Left colon (tissue), 2 donors: Measurements from ENCODE around the gene AREL1. TPM values are rescaled to one million over a fixed set of nuclear protein-coding genes. Genes with fewer than 3 reads are reported as not detected.
A peak's percentile ranks its signal among the peaks of the same experiment; 100 is the strongest.

Experiments used
- ATAC-seq: fragments of 200-7000 bp; cut with Tn5 transposase; one replicate; pipeline ENCODE4 v1.9.1; 2020; ENCODE audit warnings: mild to moderate bottlenecking, moderate library complexity
- DNase-seq, 2 donors: peaks; one replicate each; pipeline ENCODE4 v3.0.0-alpha.2; 2020
- intact Hi-C, 2 donors: fragments of 100-400 bp; cut with DNase I in 1 of 2; cut with micrococcal nuclease in 1 of 2; formaldehyde crosslinking; loops; one replicate each; pipeline versions ENCODE4 v1.11.2 to v1.14.0; 2022; cut with DNase I, micrococcal nuclease
- total RNA-seq, 2 donors: library from RNA; stranded (reverse); fragmentation: NEBNext Ultra II Directional; extraction: Animal tissue kit (Norgen Biotek cat#: 25700); gene quantifications; one replicate each; pipeline ENCODE4 v1.2.1, GENCODE V29; 2021
- donor health status: DM: no; HTN: no; CAD: no.
- donor health status: DM: yes; HTN: yes; CAD: no.

The AREL1 gene
- total RNA-seq, 2 donors from 2014 or later: 49.6 to 50.5 TPM

- intact Hi-C loops: loop anchor here in 1 of 2 donors (10.0 kb wide), 1 partner anchor 124 kb away; the partner anchor contains the start of genes ISCA2 and NPC2
- peak in 1 of 2 donors; percentile 51 for DNase-seq
- ATAC-seq: peak; percentile 84
Measured at GRCh38 chr14:74618078-74618952, 94.6 kb downstream of the AREL1 start.

- intact Hi-C loops: loop anchor here in 1 of 2 donors (10.0 kb wide), 1 partner anchor 122 kb away; the partner anchor contains the start of genes ISCA2 and NPC2
- ATAC-seq (no peak), DNase-seq (no peak)
Measured at GRCh38 chr14:74616996-74617700, 95.7 kb downstream of the AREL1 start.

DNA sequence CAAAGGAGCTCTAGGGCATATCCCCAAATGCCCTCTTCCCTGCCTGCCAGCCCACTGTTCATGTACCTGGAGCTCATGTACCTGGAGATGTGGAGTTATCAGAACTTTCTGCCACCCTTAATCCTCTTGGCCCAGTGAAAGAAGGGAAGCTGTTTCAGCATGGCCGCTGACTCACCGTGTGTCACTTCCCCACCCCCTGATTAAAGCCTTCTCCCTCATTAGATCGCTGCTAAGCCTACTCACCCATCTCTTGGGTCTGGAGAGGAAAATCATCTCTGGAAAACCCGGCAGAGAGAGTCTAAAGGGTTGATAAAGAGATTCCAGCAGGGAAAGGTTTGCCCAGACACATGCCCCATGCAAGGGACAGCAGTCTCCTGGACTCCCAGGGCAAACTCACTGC is 96.4 kb downstream of the AREL1 start:
- ATAC-seq (no peak), DNase-seq (no peak)
- intact Hi-C loops: loop anchor here in 1 of 2 donors (10.0 kb wide), 1 partner anchor 122 kb away; the partner anchor contains the start of genes ISCA2 and NPC2

DNA sequence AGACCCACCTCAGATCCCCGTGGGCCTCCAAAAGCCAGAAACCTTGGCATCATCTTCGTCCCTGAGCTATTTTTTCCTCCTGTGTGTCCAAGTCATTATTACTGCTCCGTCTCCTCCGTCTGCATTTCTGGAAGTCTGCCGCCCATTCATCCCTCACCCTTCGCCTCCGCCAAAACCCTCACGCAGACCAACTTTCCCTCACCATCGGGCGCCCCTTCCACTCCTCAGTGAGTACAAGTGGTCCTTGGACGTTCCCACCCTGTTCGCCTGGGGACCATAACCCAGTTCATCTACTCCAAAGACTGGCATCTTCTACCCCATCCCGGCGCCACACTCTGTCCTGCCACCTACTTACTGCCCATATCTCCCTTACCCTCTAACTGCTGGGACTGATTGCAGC is 97.1 kb downstream of the AREL1 start:
- DNase-seq (no peak), ATAC-seq (no peak)
- intact Hi-C loops: loop anchor here in 1 of 2 donors (10.0 kb wide), 1 partner anchor 121 kb away; the partner anchor contains the start of genes ISCA2 and NPC2

DNA sequence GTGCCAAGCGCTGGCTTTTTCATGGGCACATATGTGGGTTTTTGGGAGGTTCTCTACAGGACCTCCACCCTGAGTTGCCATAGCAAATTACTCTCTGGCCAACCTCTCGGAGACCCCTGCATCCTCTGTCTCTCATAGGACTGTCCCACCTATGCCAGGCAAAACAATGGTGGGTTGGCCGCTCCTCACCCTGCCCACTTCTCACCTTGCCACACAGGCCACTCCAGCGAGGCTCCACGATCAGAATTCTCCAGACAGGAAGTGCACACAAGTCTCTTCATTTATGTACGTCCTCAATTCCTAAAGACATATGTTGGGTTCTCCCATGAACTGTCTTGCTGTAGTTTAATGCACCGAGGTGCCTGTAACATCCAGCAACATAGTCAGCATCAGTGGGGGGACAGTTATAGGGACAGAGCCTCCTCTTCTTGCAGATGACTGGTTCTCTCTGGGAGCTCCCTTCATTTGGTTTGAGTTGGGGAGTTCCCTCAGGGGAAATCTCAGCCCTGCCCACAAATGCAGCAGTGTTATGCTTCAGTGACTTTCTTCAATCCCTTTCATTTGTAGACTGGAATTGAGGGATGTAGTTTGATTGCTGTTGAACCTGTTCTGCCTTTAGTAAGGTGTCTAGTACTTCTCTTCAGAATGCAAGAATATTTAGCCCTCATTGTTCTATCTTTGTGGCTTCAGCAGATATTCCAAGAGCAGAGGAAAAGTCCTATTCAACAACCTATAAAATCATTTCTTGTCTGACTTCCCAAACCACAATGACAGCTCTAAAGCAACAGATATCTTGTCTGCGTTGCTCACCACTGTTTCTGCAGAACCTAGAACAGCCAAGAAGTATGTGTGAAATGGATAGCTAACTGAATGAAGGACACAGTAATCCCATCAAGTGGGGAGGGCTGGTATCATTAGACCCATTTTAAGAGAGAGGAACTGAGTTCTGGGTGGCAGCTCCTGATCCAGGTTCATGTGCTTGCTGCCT is 98.1 kb downstream of the AREL1 start:
- intact Hi-C loops: loop anchor here in 1 of 2 donors (10.0 kb wide), 1 partner anchor 120 kb away; the partner anchor contains the start of genes ISCA2 and NPC2
- DNase-seq (no peak), ATAC-seq (no peak)

- intact Hi-C loops: loop anchor here in 1 of 2 donors (10.0 kb wide), 1 partner anchor 119 kb away; the partner anchor contains the start of genes ISCA2 and NPC2
- ATAC-seq: no peak
- DNase-seq: no peak
Measured at GRCh38 chr14:74613211-74613914, 99.5 kb downstream of the AREL1 start.

DNA sequence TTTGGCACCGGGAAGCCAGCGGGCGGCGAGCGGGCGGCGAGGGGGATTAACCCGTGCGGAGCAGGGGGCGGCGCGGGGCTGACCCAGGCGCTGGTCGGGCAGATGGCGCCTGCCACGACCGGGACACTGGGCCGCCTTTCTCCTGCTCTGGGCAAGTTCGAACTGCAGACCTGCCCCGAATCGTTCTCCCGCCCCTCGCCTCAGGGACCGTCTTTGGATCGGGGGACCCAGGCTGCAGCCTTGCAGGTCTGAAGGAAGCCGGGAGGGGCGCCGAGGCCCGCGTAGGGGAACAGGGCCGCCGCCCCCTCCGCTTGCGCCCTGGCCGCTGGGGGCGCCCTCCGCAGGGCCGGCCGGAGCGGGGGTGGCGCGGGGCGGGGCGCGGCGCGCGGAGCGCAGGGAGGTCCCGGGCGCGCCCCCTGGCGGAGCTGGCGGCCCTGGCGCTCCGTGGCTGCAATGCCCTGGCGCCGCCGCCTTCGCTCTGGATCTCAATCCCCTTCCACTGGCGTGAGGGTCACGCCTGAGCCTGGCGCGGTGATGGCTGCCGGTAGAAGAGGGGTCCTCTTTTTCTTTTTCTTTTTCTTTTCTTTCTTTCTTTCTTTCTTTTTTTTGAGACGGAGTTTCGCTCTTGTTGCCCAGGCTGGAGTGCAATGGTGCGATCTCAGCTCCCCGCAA is 100.4 kb downstream of the AREL1 start:
- ATAC-seq (peak; percentile 80), DNase-seq (peak; percentile 41 to 87)
- intact Hi-C loops: loop anchor here in 1 of 2 donors (10.0 kb wide), 1 partner anchor 118 kb away; the partner anchor contains the start of genes ISCA2 and NPC2

DNA sequence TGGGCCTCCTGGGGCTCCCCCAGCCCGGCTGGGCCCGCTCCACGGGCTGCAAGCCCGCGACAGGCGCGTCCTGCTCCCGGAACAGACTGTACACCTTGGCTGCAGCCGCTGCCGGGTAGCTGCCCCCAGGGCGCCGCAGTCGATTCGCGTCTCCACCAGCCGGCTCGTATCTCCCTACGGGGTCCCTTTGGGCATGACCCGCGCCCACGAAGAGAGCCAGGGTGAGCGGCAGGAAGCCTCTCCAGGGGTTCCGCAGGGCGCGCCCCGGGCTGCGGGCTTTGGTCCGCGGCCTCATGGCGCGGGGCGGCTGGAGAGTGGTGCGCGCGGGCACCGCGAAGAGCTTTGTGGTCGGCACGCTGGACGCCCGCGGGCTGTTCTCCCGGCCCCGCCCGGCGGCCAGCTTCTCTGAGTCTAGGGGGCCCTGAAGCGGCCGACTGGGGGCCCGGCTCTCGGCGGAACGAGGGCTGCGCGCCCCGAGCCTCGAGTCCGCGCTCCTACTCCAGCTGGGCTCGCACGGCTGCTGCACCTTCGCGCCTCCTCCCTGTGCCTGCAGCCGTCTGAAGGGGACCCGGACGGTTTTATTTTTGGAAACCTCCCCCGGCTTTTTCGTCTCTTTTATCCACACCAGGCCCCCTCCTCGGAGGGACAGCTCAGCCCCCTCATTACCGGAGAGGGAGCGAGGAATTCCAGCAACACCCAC is 101.1 kb downstream of the AREL1 start, which contains the start of gene LTBP2:
Gene LTBP2, minus strand, starts transcription at position 588 of the 700 bp plus-strand sequence. Its CDS starts 293 bp downstream, at position 295.
- intact Hi-C loops: loop anchor here in 1 of 2 donors (10.0 kb wide), 1 partner anchor 117 kb away; the partner anchor contains the start of genes ISCA2 and NPC2
- ATAC-seq (peak; percentile 32), DNase-seq (peak in 1 of 2 donors; percentile 33)

Other genes starting within 250 kb of the AREL1 start
- gene NPC2, start 219.8 kb downstream of the AREL1 start, total RNA-seq: 100 to 1,000 TPM; 144 to 235 TPM
- 10 to 100 TPM; 30.6 to 35.2 TPM for gene ISCA2, start 219.3 kb downstream of the AREL1 start, total RNA-seq
- 1 to 10 TPM; 2.8 to 6.4 TPM for gene LTBP2, start 100.8 kb downstream of the AREL1 start, total RNA-seq
- gene FCF1, start 64 bp upstream of the AREL1 start, total RNA-seq: 10 to 100 TPM; 32.9 to 34.3 TPM
- gene YLPM1, start 50.2 kb upstream of the AREL1 start, total RNA-seq: 10 to 100 TPM; 36.9 to 42.7 TPM
- gene PROX2, start 163.1 kb upstream of the AREL1 start, total RNA-seq: not detected
- 100 to 1,000 TPM; 139 to 142 TPM for gene DLST, start 168.8 kb upstream of the AREL1 start, total RNA-seq
- gene RPS6KL1, start 210.2 kb upstream of the AREL1 start, total RNA-seq: 10 to 100 TPM in 1 of 2 donors, 1 to 10 TPM in 1; 9.7 to 13.3 TPM
- gene PGF, start 242.5 kb upstream of the AREL1 start, total RNA-seq: 1 to 10 TPM; 1.3 to 2.9 TPM